GM21576 (cell line): ENCODE measurements around the gene DIP2A.
"Not testable (repeated sequence)": the region's sequence is repeated elsewhere in the genome, so short reads cannot be mapped to it uniquely, and the experiment has no call there.

Experiments
- ATAC-seq: cut with Tn5 transposase; IDR thresholded peaks from one replicate; pipeline ENCODE4 v1.9.1; 2021; ENCODE audit warnings: mild to moderate bottlenecking, moderate library complexity; ENCODE audit not compliant: unreplicated experiment

DIP2A gene

DNA sequence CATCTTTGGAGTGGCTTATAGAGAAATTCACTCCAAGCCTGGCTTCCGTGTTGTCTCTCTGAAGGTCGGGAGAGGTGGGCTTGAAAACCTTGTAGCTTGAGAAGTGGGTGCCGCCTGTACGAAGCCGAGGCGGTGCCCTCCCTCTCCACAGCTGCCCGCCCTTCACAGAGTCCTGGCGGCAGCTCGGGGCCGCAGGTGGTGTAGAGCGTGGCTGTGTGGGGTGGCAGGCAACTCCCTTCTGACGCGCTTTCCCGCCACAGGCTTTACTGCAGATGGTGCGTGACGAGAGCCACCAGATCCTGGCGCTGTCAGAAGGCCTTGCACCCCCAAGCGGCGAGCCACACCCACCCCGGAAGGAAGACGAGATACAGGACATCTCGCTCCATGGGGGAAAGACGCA is 33.1 kb upstream of the DIP2A start:
- ATAC-seq = no peak

DNA sequence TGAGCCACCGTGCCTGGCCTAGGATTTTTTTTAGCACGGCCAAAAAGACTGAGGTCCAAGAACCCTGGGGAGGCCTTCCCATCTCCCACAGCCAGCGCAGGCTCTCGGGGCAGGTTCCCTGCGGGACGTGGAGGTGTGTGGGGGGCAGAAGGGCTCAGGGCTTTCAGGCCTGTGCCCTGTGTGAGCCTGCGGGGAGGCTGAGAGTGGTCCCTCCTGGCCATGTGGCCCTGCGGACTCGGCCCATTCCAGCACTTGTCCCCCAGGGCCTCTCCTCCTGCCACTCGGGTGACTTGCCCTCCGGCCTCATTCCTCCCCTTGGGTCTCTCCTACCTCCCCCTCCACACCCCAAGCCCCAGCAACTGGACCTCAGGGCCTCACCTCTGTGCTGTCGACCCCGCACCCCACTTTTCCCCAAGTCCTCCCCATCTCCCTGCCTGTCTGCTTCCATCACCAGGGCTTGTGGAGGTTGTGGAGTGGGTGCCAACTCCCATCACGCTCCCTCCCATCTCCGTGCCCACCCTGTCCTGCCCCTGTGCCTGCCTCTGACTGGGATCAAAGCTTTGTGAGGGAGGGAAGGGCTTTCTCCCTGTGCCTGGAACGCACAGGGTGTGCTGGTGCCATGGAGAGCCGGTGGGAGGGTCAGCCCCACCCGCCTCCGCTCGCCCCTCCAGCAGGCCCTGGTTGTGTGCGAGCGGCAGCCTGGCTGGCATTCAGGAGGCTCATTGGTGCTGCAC is 32.2 kb upstream of the DIP2A start:
- ATAC-seq = no peak

DNA sequence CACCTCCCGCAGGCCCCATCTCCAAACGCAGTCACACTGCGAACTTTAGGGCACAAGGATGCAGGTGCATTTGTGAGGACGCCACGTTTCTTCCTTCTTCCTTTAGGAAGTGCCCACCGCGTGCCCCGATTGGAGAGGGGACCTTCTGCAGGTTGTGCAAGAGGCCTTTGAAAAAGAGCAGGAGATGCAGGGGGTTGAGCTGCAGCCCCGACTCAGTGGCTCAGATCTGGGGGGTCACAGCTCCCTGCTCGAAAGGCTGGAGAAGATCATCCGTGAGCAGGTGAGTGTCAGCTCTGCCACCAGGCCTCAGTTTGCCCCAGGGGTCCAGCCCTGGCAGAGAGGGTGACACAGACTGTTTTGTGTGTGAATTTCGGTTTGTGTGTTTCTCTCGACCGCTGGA is 31.2 kb upstream of the DIP2A start:
- ATAC-seq = no peak

GRCh38 chr21:46428286-46428685 is 30.4 kb upstream of the DIP2A start:
- no peak for ATAC-seq

- no peak for ATAC-seq
These were observed 29.5 kb upstream of the DIP2A start for GRCh38 chr21:46428987-46429710.

GRCh38 chr21:46429754-46430681 is 28.7 kb upstream of the DIP2A start:
- no peak for ATAC-seq

GRCh38 chr21:46431448-46431847 is 27.2 kb upstream of the DIP2A start:
- ATAC-seq = no peak

DNA sequence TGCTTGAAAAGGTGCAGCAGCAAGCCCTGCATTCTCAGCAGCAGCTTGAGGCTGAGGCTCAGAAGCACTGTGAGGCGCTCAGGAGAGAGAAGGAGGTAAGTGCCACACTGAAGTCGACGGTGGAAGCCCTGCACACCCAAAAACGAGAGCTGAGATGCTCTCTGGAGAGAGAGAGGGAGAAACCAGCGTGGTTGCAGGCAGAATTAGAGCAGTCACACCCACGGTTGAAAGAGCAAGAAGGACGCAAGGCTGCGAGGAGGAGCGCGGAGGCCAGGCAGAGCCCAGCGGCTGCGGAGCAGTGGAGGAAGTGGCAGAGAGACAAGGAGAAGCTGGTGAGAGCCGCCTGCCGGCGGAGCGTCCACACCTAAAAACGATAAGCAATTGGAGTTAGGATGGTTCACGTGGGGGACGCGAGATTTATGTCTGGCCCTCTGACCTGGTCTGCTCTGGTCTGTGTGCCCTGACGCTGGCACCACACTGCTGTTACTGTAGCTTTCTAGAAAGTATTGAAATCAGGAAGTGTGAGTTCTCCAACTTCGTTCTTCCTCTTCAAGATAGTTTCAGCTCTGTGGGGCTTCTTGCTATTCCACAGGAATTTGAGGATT is 26.7 kb upstream of the DIP2A start:
- no peak for ATAC-seq

GRCh38 chr21:46433116-46433515 is 25.6 kb upstream of the DIP2A start:
- ATAC-seq = not testable (repeated sequence)

GRCh38 chr21:46434322-46434958 is 24.3 kb upstream of the DIP2A start:
- no peak for ATAC-seq

DNA sequence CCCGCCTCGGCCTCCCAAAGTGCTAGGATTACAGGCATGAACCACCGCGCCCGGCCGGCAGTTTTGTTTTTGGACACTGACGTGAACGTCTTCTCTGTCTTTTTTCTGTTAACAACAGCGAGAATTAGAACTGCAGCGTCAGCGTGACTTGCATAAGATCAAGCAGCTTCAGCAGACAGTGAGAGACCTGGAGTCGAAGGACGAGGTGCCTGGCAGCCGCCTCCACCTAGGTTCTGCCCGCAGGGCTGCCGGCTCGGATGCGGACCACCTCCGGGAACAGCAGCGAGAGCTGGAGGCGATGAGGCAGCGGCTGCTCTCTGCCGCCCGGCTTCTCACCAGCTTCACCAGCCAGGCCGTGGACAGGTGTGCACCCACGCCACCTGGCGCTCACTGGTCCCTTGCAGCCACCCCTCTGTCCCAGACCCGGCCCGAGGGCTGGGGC is 22.9 kb upstream of the DIP2A start:
- ATAC-seq = no peak

DNA sequence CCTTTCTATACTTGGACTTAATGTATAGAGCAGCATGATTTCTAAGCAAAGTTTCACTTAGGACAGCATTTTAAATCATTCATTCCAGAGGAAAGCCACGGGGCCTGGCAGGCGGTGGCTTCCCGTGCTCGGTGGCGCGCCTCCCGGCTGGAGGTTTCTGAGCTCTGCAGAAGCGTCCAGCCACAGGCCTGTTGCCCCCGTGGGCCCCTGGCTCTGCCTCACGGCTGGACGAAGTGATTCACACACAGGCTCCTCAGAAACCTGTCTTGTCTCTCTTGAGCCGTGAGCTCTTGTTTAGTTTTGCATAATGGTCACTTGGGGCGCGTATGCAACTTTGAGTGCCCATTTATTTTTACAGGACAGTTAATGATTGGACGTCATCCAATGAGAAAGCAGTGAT is 22.1 kb upstream of the DIP2A start:
- ATAC-seq = no peak

DNA sequence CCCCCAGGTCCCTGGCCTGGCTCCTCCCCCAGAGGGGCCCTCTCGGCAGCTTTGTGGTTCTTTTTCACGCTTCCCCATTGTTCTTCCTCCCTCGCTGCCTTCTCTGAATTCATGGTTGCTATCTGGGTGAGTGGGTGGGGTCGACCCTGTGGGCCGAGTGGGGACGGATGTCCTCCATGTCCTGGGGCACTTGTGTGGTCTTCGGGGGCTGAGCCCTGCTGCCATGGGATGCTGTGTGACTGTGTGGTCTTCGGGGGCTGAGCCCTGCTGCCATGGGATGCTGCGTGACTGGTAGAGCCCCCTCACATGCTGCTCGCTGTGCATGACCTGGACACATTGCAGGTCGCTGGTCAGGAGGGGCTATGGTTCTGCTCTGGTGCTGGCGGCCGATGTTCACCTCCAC is 21.6 kb upstream of the DIP2A start:
- no peak for ATAC-seq

- no peak for ATAC-seq
These were observed 21.2 kb upstream of the DIP2A start for GRCh38 chr21:46437511-46437910.

- no peak for ATAC-seq
These were observed 20.4 kb upstream of the DIP2A start for GRCh38 chr21:46438241-46438640.

DNA sequence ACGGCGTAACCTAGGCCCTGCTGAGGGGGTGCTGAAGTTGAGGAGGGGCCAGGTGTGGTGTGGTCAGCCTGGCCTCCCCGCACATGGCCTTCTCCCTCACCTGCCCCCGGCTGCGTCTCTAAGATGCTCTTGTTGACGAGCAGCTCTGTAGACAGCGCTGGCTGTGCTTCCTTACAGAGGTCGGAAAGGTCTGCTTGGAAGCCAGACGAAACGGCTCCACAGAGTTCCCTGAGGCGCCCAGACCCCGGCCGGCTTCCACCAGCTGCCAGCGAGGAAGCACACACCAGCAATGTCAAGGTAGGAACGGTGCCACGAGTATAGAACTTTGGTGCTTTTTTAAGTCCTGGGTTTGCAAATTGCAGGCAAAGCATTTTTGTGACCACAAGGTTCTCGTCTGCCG is 18.8 kb upstream of the DIP2A start:
- ATAC-seq = no peak

GRCh38 chr21:46441331-46441730 is 17.4 kb upstream of the DIP2A start:
- no peak for ATAC-seq

DNA sequence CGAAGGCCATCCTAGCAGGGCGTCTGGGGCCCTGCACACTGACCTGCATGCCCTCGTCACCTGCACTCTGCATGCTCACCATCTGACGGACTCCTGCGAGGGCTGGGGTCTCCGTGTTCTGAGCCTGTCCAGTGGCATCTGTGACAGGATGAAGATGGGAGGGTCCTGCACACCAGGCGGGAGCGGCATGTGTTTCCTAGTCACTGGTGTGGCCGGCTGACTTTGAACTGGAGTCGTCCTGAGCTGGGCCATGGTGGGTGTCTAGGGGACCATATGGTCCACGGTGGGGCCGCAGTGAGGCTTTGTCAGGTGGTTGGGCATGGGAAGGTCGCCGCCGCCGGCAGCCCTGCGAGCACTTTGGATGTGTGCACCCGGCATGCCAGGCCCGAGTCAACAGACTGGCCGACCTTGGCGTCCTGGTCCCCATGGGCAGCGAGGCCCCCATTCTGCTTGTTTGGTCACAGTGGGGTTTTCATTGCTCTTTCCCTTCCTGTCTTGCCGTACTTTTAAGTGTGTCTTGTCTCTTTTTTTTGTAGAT is 16.7 kb upstream of the DIP2A start:
- no peak for ATAC-seq

- no peak for ATAC-seq
These were observed 15.8 kb upstream of the DIP2A start for GRCh38 chr21:46442938-46443337.

DNA sequence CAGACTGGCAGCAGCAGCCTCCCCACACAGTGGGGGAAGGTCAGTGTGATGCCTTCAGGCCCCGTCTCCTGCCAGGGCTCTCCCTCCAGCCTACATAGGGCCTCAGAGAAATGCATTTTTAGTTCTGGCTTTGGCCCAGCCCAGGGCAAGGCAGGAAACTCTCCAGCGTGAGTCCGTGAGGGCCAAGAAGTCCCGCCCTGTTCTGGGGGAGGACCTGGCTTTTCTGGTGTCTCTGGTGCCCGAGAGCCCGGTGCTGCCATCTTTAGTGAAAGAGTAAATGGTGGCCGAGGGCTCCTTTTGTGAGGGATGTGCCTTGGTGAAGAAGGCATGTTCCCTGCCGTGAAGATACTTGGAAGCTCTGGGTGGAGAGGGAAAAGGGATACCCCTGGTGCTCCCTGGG is 14.8 kb upstream of the DIP2A start:
- ATAC-seq = no peak
